ENCODE results near the gene FYN. TPM values are rescaled to one million over a fixed set of nuclear protein-coding genes. Genes with fewer than 3 reads are reported as not detected.

Gene FYN
- total and polyA plus RNA-seq, 2 experiments from 2014 or later: 95.7 to 104 TPM

- TF ChIP-seq CTCF (IDR thresholded peaks at IDR 0.05; ENCODE audit: low read depth, low read length): no peak
- no peaks in the 10 kb centered on the region for H3K27me3 ChIP-seq
- H3K9me3 ChIP-seq (ENCODE audit: low read depth): no peaks in the 10 kb centered on the region
- no peak for DNase-seq (ENCODE audit: low read depth in 1 of 2, low spot score in 1 of 2)
- H3K4me3 ChIP-seq: no peak overlapping the region
- H3K4me1 ChIP-seq (ENCODE audit: low read depth): no peaks in the 10 kb centered on the region
- no peak overlapping the region for H3K27ac ChIP-seq
- peaks cover 3% of the 10 kb centered on the region for H3K36me3 ChIP-seq
These were observed 199.7 kb downstream of the FYN start for GRCh38 chr6:111673532-111673931.

GRCh38 chr6:111672761-111673450 is 200.3 kb downstream of the FYN start:
- Histone ChIP-seq H3K36me3 (peaks cover 3% of the 10 kb centered on the region), H3K27ac (no peak overlapping the region), H3K4me1 (ENCODE audit: low read depth) (no peaks in the 10 kb centered on the region), H3K27me3 (no peaks in the 10 kb centered on the region), H3K4me3 (no peak overlapping the region), H3K9me3 (ENCODE audit: low read depth) (no peaks in the 10 kb centered on the region)
- no peak for TF ChIP-seq CTCF (IDR thresholded peaks at IDR 0.05; ENCODE audit: low read depth, low read length)
- DNase-seq (ENCODE audit: low read depth in 1 of 2, low spot score in 1 of 2): no peak

DNA sequence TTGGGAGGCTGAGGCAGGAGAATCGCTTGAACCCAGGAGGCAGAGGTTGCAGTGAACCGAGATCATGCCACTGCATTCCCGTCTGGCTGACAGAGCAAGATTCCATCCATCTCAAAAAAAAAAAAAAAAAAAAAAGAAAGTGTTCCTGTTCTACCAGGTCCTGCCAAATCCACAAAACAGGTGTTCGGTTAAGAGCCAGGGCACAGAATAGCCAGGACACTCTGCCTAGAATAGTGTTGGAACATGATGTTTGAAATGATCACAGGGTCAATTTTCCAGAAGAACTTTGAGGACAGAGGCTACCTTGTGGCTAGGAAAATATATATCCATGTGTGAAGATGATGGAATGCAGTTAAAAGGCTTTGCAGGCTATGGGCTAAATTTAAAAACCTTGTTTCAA is 203.9 kb downstream of the FYN start:
- Histone ChIP-seq H3K27ac (no peak overlapping the region), H3K36me3 (peaks cover 3% of the 10 kb centered on the region), H3K9me3 (ENCODE audit: low read depth) (no peaks in the 10 kb centered on the region), H3K27me3 (no peaks in the 10 kb centered on the region), H3K4me1 (ENCODE audit: low read depth) (no peaks in the 10 kb centered on the region), H3K4me3 (no peak overlapping the region)
- TF ChIP-seq CTCF (IDR thresholded peaks at IDR 0.05; ENCODE audit: low read depth, low read length): no peak
- no peak for DNase-seq (ENCODE audit: low read depth in 1 of 2, low spot score in 1 of 2)

- Histone ChIP-seq H3K27me3 (no peaks in the 10 kb centered on the region), H3K9me3 (ENCODE audit: low read depth) (no peaks in the 10 kb centered on the region), H3K27ac (no peak overlapping the region), H3K36me3 (peaks cover 3% of the 10 kb centered on the region), H3K4me3 (no peak overlapping the region), H3K4me1 (ENCODE audit: low read depth) (peaks cover 8% of the 10 kb centered on the region)
- no peak for DNase-seq (ENCODE audit: low read depth in 1 of 2, low spot score in 1 of 2)
- peak; percentile 36 for TF ChIP-seq CTCF (IDR thresholded peaks at IDR 0.05; ENCODE audit: low read depth, low read length)
These were observed 204.8 kb downstream of the FYN start for GRCh38 chr6:111668410-111668809.

GRCh38 chr6:111667931-111668330 is 205.3 kb downstream of the FYN start:
- no peak for TF ChIP-seq CTCF (IDR thresholded peaks at IDR 0.05; ENCODE audit: low read depth, low read length)
- H3K27ac ChIP-seq: no peak overlapping the region
- no peak overlapping the region for H3K4me3 ChIP-seq
- no peaks in the 10 kb centered on the region for H3K9me3 ChIP-seq (ENCODE audit: low read depth)
- DNase-seq (ENCODE audit: low read depth in 1 of 2, low spot score in 1 of 2): no peak
- H3K36me3 ChIP-seq: peaks cover 3% of the 10 kb centered on the region
- H3K27me3 ChIP-seq: no peaks in the 10 kb centered on the region
- H3K4me1 ChIP-seq (ENCODE audit: low read depth): peaks cover 13% of the 10 kb centered on the region

Data from cardiac muscle cell (in vitro differentiated cells and primary cell).